Activated CD4-positive, alpha-beta T cell treated with anti-CD3 and anti-CD28 coated beads, Interleukin-2, amount 50 U/mL, for 48 hours (primary cell): ENCODE measurements around the gene ADM5.

ENCODE experiments used
- DNase-seq, 2 experiments: peaks; one replicate each; pipeline ENCODE4 v3.0.0-alpha.2; 2020

The ADM5 gene

GRCh38 chr19:49680421-49681351 lies 8.7 kb upstream of the ADM5 start:
- DNase-seq: peak; percentile 97

- no peak for DNase-seq
Observed at GRCh38 chr19:49681830-49682229, 7.6 kb upstream of the ADM5 start.

DNA sequence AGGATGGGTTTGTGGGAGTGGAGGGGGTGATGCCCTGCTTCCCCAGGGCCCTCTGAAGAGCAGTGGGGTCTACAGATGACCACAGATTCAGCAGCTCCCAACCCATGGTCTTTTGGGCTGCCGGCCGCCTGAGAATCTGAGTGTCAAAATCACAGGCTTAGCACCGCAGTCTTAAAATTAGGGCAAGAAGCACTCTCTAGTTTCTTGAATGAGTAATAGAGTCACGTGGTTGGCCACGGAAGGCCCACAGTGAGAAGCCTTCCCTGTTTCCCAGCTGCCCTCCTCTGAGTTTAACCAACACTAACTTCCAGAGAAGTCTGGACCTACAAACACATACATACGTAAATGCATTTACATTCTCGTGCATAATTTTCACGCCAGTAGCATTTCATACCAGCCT lies 7.1 kb upstream of the ADM5 start:
- no peak for DNase-seq

- no peak for DNase-seq
Observed at GRCh38 chr19:49683814-49684250, 5.6 kb upstream of the ADM5 start.

- DNase-seq: peak in 1 of 2 experiments; percentile 44
Observed at GRCh38 chr19:49684251-49684982, 5.0 kb upstream of the ADM5 start.

GRCh38 chr19:49684983-49685553 lies 4.3 kb upstream of the ADM5 start:
- no peak for DNase-seq

- DNase-seq: no peak
Observed at GRCh38 chr19:49685845-49686332, 3.5 kb upstream of the ADM5 start.

DNA sequence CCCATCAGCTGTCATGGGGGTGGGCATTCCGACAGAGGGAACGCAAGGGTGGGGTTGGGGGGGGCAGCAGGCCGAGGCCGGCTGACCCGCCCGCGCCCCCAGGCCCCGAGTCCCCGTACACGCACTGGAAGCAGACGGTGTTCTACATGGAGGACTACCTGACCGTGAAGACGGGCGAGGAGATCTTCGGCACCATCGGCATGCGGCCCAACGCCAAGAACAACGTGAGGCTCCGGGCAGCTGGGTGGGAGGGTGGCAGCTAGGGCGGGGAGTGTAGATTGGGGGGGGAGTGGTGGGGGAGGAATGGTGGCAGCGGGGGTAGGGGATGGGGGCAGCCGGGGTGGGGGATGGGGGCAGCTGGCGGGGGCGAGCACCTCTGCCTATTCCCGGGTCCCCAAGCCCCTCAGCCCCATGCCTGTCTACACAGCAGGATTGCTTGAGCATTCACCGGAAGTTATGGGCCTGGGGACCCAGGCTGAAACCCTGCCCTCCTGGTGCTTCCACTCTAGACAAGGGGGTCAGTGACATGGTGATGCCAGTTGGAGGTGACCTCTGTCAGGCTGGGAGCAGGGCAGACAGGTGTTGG lies 2.8 kb upstream of the ADM5 start:
- no peak for DNase-seq

DNA sequence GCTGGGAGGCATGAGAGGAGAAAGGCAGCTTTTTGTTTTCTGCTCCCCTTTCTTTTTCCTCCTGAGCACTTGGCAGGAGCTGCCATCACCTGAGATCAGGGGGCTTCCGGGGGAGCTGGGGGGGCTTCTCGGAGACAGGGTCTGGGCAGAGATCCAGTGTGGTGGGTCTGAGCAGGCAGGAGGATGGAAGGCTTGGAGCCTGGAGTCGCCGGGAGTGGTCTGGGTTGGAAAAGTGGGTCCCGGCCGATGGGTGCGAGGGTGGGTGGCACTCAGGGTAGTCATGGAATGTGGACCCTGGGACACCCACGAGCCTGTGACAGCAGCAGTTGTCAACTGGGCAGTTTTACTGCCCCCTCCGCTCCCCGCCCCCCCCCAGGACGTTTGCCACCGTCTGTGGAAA lies 2.2 kb upstream of the ADM5 start:
- no peak for DNase-seq

DNA sequence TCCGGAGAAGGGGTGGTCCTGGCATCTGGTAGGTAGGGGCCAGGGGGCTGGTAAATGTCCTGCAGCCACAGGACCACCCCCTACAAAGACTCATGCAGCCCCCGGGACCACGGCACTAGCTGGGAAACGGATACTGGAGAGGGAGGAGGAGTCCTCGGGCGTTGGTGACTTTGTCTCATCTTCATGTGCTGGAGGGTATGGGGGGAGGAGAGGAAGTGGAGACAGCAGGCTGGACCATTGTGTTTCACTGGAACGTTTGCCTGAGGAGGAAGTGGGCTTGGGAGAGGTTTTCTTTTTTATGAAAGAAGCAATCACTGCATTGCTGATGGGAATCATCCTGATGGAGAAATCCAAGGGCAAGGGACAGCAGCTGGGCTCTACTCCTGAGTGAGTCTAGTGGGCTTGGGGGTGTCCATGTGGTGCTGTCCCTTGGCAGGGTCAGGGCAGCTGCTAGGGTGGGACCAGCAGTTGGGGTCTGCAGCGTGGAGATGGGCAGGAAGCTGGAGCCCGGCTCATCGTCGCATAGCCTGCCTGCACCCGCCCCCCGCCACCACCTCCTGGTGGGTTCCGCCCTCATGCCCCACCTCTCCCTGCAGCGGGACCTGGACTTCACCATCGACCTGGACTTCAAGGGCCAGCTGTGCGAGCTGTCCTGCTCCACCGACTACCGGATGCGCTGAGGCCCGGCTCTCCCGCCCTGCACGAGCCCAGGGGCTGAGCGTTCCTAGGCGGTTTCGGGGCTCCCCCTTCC lies 1.7 kb upstream of the ADM5 start:
- no peak for DNase-seq

DNA sequence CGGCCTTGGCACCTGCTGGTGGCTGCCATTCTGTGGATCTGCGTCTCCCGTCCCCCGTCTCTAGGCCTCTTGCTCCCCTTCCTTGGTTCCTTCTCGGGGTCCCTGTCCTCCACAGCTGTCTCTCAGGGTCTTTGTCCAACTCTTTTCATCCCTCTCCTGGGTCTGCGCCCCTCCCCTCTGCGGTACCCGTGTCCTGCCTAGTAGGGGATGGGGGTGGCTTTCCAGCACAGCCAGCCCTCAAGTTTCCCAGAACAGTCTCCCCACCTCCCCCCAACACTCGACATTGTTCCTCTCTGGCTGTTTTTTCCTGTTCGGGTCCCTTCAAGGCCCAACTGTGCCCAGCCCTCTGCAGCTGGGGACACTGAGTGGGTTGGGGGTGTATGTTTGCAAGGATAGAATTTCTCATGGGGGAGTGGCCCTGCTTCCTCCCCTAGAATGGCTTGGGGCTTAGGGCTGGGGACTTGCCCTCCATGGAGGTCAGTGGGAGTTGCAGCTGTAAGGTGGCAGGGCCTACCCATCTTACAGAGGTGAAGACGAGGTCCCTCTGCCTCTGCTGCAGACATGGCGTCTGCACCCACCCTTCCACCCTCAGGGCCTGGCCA lies 762 bp upstream of the ADM5 start:
- DNase-seq: no peak

DNA sequence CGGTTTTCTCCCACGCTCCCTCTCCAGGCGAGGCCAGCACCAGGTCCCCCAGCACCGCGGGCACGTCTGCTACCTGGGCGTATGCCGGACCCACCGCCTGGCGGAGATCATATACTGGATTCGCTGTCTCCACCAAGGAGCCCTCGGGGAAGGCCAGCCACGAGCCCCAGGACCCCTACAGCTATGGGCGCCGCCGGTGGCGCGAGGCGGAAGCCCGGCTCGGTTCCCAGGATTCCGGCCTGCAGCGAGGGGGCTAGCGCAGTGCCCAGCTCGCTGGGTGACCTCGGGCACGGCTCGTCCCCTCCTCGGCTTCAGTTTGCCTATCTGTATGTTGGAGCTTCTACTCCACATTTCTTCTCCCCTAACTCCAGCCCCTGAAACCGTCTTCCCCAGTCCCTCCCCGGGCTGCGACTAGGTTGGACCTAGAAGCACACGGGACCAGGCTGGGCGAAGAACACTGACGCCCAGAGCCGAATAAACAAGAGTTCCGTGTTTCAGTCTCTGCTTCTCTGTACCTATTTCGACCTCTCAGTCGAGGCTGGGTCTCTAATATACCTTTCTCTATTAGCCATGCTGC lies 773 bp downstream of the ADM5 start:
- DNase-seq: no peak

GRCh38 chr19:49690656-49691242 lies 1.4 kb downstream of the ADM5 start, which contains the start of gene CPT1C:
Gene CPT1C (plus strand): TSS chr19:49691116. CDS start chr19:49692253, 1,137 bp downstream.
- DNase-seq: peak; percentile 69 to 80

DNA sequence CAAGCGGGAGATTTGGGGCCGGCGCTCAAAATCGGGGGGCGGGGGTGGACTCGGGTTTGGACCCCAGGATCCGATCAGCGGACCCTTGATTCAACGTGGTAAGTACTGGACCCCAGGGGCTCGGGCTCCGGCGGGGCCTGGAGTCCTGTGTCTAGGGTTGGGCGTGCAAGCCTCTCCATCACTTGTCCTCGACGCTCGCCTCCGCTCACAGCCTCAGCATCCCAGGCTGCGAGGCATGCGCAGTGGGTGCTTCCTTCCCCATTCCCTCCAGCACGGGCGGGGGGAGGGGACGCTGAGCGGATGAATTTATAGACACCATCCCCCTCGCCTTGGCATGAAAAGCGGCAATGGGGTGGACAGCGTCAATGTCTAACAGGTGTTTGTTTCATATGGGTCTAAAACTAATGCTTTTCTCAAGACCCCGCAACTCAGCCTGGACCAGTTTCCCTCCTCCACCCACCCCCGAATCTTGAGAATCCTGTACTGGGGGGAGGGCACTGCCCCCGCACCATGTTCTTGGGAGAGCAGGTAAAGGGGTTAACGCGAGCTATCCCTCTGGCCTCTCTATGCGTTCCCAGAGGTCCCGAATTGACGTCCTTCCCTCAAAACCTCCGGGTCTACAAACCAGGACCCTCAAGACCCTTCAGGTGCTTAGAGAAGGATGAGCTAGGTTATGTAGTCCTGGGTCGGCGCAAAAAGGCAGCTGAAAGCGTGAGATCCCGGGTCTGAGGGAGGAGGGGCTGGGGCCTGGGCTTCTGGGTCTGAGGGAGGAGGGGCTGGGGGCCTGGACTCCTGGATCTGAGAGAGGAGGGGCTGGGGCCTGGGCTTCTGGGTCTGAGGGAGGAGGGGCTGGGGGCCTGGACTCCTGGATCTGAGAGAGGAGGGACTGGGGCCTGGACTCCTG lies 2.1 kb downstream of the ADM5 start:
- peak; percentile 58 to 61 for DNase-seq

DNA sequence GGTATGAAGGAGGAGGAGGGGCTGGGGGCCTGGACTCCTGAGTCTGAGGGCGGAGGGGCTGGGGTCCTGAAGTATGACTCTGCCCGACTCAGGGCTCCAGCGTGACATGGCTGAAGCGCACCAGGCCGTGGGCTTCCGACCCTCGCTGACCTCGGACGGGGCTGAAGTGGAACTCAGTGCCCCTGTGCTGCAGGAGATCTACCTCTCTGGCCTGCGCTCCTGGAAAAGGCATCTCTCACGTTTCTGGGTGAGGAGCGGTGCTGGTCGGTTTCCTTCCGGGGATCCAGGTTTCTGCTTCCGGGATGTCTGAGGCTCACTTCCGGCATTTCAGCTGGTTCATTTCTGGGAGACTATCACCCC lies 2.7 kb downstream of the ADM5 start:
- no peak for DNase-seq

- DNase-seq: no peak
Observed at GRCh38 chr19:49696115-49696514, 6.7 kb downstream of the ADM5 start.

DNA sequence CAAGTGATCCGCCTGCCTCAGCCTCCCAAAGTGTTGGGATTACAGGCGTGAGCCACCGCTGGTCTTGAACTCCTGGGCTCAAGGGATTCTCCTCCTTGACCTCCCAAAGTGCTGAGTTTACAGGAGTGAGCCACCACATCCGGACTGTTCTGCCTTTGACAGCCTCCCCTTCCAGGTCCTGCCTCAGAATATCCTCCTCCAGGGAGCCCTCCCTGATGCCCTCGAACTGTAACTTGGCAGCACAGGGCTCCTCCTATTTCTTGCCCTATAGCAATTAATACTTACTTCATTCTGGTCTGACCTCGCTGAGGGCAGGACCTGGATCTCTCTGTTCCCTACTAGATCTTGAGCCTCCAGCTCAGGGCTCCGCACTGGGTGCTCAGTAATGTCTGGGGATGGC lies 7.5 kb downstream of the ADM5 start:
- DNase-seq: no peak

DNA sequence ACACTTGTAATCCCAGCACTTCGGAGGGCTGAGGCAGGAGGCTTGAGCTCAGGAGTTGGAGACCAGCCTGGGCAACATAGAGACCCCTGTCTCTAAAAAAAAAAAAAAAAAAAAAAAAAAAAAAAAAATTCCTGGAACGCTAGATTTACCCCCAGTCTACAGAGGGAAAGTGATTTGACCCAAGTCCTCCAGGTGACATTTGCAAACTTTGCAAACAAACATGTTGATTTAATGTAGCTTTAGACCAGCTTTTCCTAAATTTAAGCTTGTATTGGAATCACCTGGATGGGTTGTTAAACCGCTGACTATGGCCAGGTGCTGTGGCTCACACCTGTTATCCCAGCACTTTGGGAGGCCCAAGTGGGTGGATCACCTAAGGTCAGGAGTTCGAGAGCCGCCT lies 10.0 kb downstream of the ADM5 start:
- DNase-seq: no peak

- DNase-seq: no peak
Observed at GRCh38 chr19:49700563-49700962, 11.2 kb downstream of the ADM5 start.

DNA sequence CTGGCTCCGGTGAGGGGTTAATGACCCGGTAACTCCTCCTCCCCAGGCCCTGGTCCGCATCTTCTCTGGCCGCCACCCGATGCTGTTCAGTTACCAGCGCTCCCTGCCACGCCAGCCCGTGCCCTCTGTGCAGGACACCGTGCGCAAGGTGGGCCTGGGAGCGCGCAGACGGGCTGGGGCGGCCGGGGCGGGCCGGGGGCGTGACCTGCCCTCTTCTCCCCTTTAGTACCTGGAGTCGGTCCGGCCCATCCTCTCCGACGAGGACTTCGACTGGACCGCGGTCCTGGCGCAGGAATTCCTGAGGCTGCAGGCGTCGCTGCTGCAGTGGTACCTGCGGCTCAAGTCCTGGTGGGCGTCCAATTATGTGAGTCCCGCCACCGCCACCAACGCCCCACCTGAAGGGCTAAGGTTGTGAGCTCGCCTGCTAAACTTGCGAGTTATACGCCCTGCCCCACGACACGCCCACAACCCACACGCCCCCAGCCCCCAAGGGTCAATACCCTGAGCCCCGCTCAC lies 11.9 kb downstream of the ADM5 start:
- no peak for DNase-seq
